GM23338 (cell line): ENCODE measurements around the gene ZNF516. TPM values are rescaled to one million over a fixed set of nuclear protein-coding genes. Genes with fewer than 3 reads are reported as not detected.

Source experiments
- ATAC-seq: fragments of 200-7000 bp; cut with Tn5 transposase; 3 replicates; pipeline ENCODE4 v1.9.1; 2020
- DNase-seq: peaks from one replicate; pipeline ENCODE4 v3.0.0-alpha.2; 2015; ENCODE audit warnings: low spot score
- H2AFZ ChIP-seq: fragments of 200-600 bp; sonication (generic); 2 replicates; pipeline ENCODE4 v1.8.0; 2016; ENCODE audit warnings: antibody characterized with exemption, mild to moderate bottlenecking, moderate library complexity
- H3F3A ChIP-seq: fragments of 200-600 bp; sonication (generic); replicated peaks from 2 replicates; pipeline ENCODE4 v1.8.0; 2017; ENCODE audit warnings: antibody characterized with exemption, mixed run types, low read depth
- H3K27ac ChIP-seq: fragments of 200-600 bp; sonication (generic); 2 replicates; pipeline ENCODE4 v1.6.1; 2016; ENCODE audit warnings: low read depth
- H3K27me3 ChIP-seq: fragments of 200-600 bp; sonication (generic); 2 replicates; pipeline ENCODE4 v1.8.0; 2016; ENCODE audit warnings: mild to moderate bottlenecking, mixed run types, moderate library complexity; ENCODE audit not compliant: insufficient read depth
- H3K36me3 ChIP-seq: fragments of 200-600 bp; sonication (generic); 2 replicates; pipeline ENCODE4 v1.8.0; 2016; ENCODE audit warnings: mild to moderate bottlenecking; ENCODE audit not compliant: insufficient read depth
- H3K4me1 ChIP-seq: fragments of 200-600 bp; sonication (generic); 2 replicates; pipeline ENCODE4 v1.8.0; 2016; ENCODE audit warnings: mild to moderate bottlenecking, moderate library complexity; ENCODE audit not compliant: insufficient read depth
- H3K4me2 ChIP-seq: fragments of 200-600 bp; sonication (generic); 2 replicates; pipeline ENCODE4 v1.7.1; 2017; ENCODE audit warnings: mixed run types
- H3K4me3 ChIP-seq: fragments of 200-600 bp; sonication (generic); 2 replicates; pipeline ENCODE4 v1.6.1; 2016; ENCODE audit warnings: mixed run types
- H3K79me2 ChIP-seq: fragments of 200-600 bp; sonication (generic); replicated peaks from 2 replicates; pipeline ENCODE4 v1.8.0; 2017; ENCODE audit warnings: mild to moderate bottlenecking; ENCODE audit not compliant: insufficient read depth
- H3K9me2 ChIP-seq: fragments of 200-600 bp; sonication (generic); 2 replicates; pipeline ENCODE4 v1.8.0; 2017; ENCODE audit not compliant: insufficient read depth
- H4K20me1 ChIP-seq: fragments of 200-600 bp; sonication (generic); replicated peaks from 2 replicates; pipeline ENCODE4 v1.8.0; 2017; ENCODE audit warnings: mild to moderate bottlenecking; ENCODE audit not compliant: insufficient read depth
- H3K27ac Mint-ChIP-seq: 2 replicates; pipeline ENCODE4 v1.8.0; 2020; ENCODE audit warnings: inconsistent platforms, mild to moderate bottlenecking, moderate library complexity, mixed read lengths
- H3K27me3 Mint-ChIP-seq: 3 replicates; pipeline ENCODE4 v1.8.0; 2022; ENCODE audit warnings: low read depth, mild to moderate bottlenecking, moderate library complexity, mixed read lengths, inconsistent platforms; ENCODE audit not compliant: insufficient read depth, poor library complexity
- H3K36me3 Mint-ChIP-seq: 3 replicates; pipeline ENCODE4 v1.8.0; 2021; ENCODE audit warnings: low read depth, mild to moderate bottlenecking, inconsistent platforms, moderate library complexity, mixed read lengths
- H3K4me1 Mint-ChIP-seq: 3 replicates; pipeline ENCODE4 v1.8.0; 2020; ENCODE audit warnings: mild to moderate bottlenecking, inconsistent platforms, mixed read lengths
- H3K4me3 Mint-ChIP-seq: 3 replicates; pipeline ENCODE4 v1.8.0; 2021; ENCODE audit warnings: moderate library complexity, mild to moderate bottlenecking, inconsistent platforms, mixed read lengths
- H3K9me3 Mint-ChIP-seq: 3 replicates; pipeline ENCODE4 v1.8.0; 2020; ENCODE audit warnings: moderate library complexity, mild to moderate bottlenecking, inconsistent platforms, mixed read lengths
- CREB1 ChIP-seq: fragments of 250-450 bp; sonication (Bioruptor Pico); IDR thresholded peaks from 2 replicates; pipeline ENCODE4 v1.5.0; 2020; ENCODE audit warnings: low read depth, mild to moderate bottlenecking, moderate library complexity
- EZH2 ChIP-seq: fragments of 200-600 bp; sonication (generic); IDR thresholded peaks from one replicate; pipeline ENCODE4 v1.8.0; 2017; ENCODE audit warnings: antibody characterized with exemption, mild to moderate bottlenecking, low read depth; ENCODE audit not compliant: unreplicated experiment
- JUNB ChIP-seq: IDR thresholded peaks from one replicate; pipeline ENCODE4 v1.6.1; 2016; ENCODE audit warnings: antibody characterized with exemption; ENCODE audit not compliant: unreplicated experiment
- NANOG ChIP-seq: IDR thresholded peaks from 2 replicates; pipeline ENCODE4 v1.6.1; 2016; ENCODE audit warnings: antibody characterized with exemption, borderline replicate concordance
- ZNF462 ChIP-seq: fragments of 250-450 bp; sonication (Bioruptor Pico); IDR thresholded peaks from 2 replicates; pipeline ENCODE4 v1.5.0; 2020; ENCODE audit warnings: mild to moderate bottlenecking, moderate library complexity
- polyA plus RNA-seq: library from polyadenylated mRNA; unstranded; fragments of >200 nt; fragmentation: Nextera tagmentation; extraction: Ambion mirVana; gene quantifications from 2 replicates; pipeline ENCODE4 v1.2.1, GENCODE V29; 2016
- total RNA-seq: library from RNA; depleted of rRNA; stranded (reverse); fragments of >200 nt; shearing (Covaris generic); gene quantifications from 2 replicates; pipeline ENCODE4 v1.2.3, GENCODE V29; 2014
- TF ChIP-seq, protein P1 (sequence below): IDR thresholded peaks from one replicate; pipeline ENCODE4 v1.6.1; 2018; ENCODE audit warnings: antibody characterized with exemption; ENCODE audit not compliant: unreplicated experiment
- TF ChIP-seq, protein P2 (sequence below): IDR thresholded peaks from 2 replicates; pipeline ENCODE4 v1.6.1; 2016; ENCODE audit warnings: antibody characterized with exemption

The ZNF516 gene
- total and polyA plus RNA-seq, 2 experiments from 2014 or later, result 11.9 to 24.2 TPM

DNA sequence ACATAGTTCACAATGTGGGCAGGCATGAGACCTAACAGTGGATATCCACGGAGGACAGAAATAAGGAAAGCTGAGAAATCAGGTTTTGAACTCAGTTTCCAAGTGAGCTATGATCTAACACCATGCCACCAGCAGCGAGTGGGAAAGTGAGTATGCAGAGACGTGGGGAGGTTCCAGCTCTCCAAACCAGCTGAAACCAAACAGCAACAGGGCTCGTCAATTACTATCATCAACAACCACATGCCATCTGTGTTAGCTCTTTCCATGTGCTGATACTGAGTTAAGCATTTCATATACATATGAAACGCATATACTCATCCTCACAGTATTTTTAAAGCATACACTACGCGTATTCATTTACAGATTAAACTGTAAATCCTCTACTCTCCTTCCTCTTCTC is 172.4 kb downstream of the ZNF516 start:
- Histone ChIP-seq H3F3A (no peaks in the 10 kb centered on the region), H3K4me2 (no peak overlapping the region), H3K27ac (no peak overlapping the region), H4K20me1 (no peaks in the 10 kb centered on the region), H3K4me3 (no peak overlapping the region), H3K36me3 (no peaks in the 10 kb centered on the region), H3K27me3 (no peaks in the 10 kb centered on the region), H3K79me2 (no peaks in the 10 kb centered on the region), H3K4me1 (peaks cover 2% of the 10 kb centered on the region; the same call in 1 of the 2 replicates), H2AFZ (0 out of 2 replicates have a peak overlapping the region, but pooled peaks have one; percentile 28), H3K9me2 (no peaks in the 10 kb centered on the region)
- no peak for ATAC-seq
- no peaks in the 10 kb centered on the region; the same call in 2 of the 3 replicates for H3K36me3 Mint-ChIP-seq
- TF ChIP-seq NANOG (no peak), CREB1 (CRISPR knock-in tag) (no peak)
- no peak overlapping the region for H3K4me3 Mint-ChIP-seq
- H3K27ac Mint-ChIP-seq, result no peak overlapping the region
- no peaks in the 10 kb centered on the region for H3K9me3 Mint-ChIP-seq
- DNase-seq, result no peak
- H3K4me1 Mint-ChIP-seq, result peaks cover 5% of the 10 kb centered on the region
- H3K27me3 Mint-ChIP-seq, result no peaks in the 10 kb centered on the region

GRCh38 chr18:76319366-76319765 is 175.7 kb downstream of the ZNF516 start:
- Histone ChIP-seq H3K27ac (no peak overlapping the region), H3K27me3 (no peaks in the 10 kb centered on the region), H3K4me1 (peaks cover 11% of the 10 kb centered on the region), H4K20me1 (no peaks in the 10 kb centered on the region), H3K9me2 (no peaks in the 10 kb centered on the region), H3K4me2 (no peak overlapping the region), H3K4me3 (no peak overlapping the region), H3F3A (no peaks in the 10 kb centered on the region), H3K36me3 (no peaks in the 10 kb centered on the region), H3K79me2 (no peaks in the 10 kb centered on the region), H2AFZ (no peak overlapping the region)
- ATAC-seq, result no peak
- Mint-ChIP-seq H3K4me3 (no peak overlapping the region), H3K36me3 (no peaks in the 10 kb centered on the region), H3K4me1 (peaks cover 15% of the 10 kb centered on the region), H3K27ac (no peak overlapping the region), H3K9me3 (no peaks in the 10 kb centered on the region), H3K27me3 (no peaks in the 10 kb centered on the region)
- no peak for DNase-seq
- TF ChIP-seq, protein P1, sequence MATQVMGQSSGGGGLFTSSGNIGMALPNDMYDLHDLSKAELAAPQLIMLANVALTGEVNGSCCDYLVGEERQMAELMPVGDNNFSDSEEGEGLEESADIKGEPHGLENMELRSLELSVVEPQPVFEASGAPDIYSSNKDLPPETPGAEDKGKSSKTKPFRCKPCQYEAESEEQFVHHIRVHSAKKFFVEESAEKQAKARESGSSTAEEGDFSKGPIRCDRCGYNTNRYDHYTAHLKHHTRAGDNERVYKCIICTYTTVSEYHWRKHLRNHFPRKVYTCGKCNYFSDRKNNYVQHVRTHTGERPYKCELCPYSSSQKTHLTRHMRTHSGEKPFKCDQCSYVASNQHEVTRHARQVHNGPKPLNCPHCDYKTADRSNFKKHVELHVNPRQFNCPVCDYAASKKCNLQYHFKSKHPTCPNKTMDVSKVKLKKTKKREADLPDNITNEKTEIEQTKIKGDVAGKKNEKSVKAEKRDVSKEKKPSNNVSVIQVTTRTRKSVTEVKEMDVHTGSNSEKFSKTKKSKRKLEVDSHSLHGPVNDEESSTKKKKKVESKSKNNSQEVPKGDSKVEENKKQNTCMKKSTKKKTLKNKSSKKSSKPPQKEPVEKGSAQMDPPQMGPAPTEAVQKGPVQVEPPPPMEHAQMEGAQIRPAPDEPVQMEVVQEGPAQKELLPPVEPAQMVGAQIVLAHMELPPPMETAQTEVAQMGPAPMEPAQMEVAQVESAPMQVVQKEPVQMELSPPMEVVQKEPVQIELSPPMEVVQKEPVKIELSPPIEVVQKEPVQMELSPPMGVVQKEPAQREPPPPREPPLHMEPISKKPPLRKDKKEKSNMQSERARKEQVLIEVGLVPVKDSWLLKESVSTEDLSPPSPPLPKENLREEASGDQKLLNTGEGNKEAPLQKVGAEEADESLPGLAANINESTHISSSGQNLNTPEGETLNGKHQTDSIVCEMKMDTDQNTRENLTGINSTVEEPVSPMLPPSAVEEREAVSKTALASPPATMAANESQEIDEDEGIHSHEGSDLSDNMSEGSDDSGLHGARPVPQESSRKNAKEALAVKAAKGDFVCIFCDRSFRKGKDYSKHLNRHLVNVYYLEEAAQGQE, result no peak
- TF ChIP-seq ZNF462 (CRISPR knock-in tag), result no peak
- no peak for TF ChIP-seq JUNB
- TF ChIP-seq, protein P2, sequence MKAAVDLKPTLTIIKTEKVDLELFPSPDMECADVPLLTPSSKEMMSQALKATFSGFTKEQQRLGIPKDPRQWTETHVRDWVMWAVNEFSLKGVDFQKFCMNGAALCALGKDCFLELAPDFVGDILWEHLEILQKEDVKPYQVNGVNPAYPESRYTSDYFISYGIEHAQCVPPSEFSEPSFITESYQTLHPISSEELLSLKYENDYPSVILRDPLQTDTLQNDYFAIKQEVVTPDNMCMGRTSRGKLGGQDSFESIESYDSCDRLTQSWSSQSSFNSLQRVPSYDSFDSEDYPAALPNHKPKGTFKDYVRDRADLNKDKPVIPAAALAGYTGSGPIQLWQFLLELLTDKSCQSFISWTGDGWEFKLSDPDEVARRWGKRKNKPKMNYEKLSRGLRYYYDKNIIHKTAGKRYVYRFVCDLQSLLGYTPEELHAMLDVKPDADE, result no peak
- no peak for TF ChIP-seq EZH2
